ENCODE measurements around the gene GPR141. TPM values are rescaled to one million over a fixed set of nuclear protein-coding genes. Genes with fewer than 3 reads are reported as not detected.

The GPR141 gene
- total RNA-seq, 1 donor = not detected

GRCh38 chr7:37786741-37787569 lies 103.4 kb downstream of the GPR141 start:
- no peak overlapping the region for H3K4me3 ChIP-seq (ENCODE audit: low read depth, low read length)
- no peak for DNase-seq (ENCODE audit: low read depth)
- TF ChIP-seq CTCF (IDR thresholded peaks at IDR 0.05; ENCODE audit: insufficient read depth, low read depth, low read length) = no peak

Other genes with a start within 250 kb of the GPR141 start
- under 0.01 TPM in 1 of 2 replicates, not detected in the other for gene ELMO1, start 234.9 kb upstream of the GPR141 start, total RNA-seq
- not detected in 2 replicates for gene NME8, start 164.8 kb downstream of the GPR141 start, total RNA-seq
- gene SFRP4, start 233.1 kb downstream of the GPR141 start, total RNA-seq = 0.32 and 0.43 TPM in 2 replicates
- gene EPDR1, start 236.9 kb downstream of the GPR141 start, total RNA-seq = 11.0 and 28.1 TPM in 2 replicates

Measured in fibroblast of villous mesenchyme (primary cell).